Suprapubic skin (tissue), 4 donors: ENCODE data around the gene COL4A6.

ENCODE experiments used
- EP300 ChIP-seq: sonication (generic); formaldehyde crosslinking; IDR thresholded peaks from one replicate; pipeline ENCODE4 v1.6.1; 2017; ENCODE audit warnings: antibody characterized with exemption
- POLR2A ChIP-seq, 2 donors: fragments of 450-650 bp; IDR thresholded peaks; one replicate each; pipeline ENCODE4 v1.6.1; 2017; ENCODE audit warnings: antibody characterized with exemption in 2 of 2, mild to moderate bottlenecking in 2 of 2, moderate library complexity in 2 of 2
- POLR2AphosphoS5 ChIP-seq, 3 donors: sonication (generic); formaldehyde crosslinking; IDR thresholded peaks; one replicate each; pipeline ENCODE4 v1.6.1; 2017; ENCODE audit warnings: antibody characterized with exemption in 3 of 3
- TF ChIP-seq, protein P1 (sequence below), 2 donors: fragments of 200-600 bp in 1 of 2; fragments of 450-650 bp in 1 of 2; sonication (generic) in 1 of 2; IDR thresholded peaks; one replicate each; pipeline ENCODE4 v1.5.1; 2016 to 2019; ENCODE audit warnings: antibody characterized with exemption in 2 of 2, mild to moderate bottlenecking in 1 of 2, moderate library complexity in 1 of 2

DNA sequence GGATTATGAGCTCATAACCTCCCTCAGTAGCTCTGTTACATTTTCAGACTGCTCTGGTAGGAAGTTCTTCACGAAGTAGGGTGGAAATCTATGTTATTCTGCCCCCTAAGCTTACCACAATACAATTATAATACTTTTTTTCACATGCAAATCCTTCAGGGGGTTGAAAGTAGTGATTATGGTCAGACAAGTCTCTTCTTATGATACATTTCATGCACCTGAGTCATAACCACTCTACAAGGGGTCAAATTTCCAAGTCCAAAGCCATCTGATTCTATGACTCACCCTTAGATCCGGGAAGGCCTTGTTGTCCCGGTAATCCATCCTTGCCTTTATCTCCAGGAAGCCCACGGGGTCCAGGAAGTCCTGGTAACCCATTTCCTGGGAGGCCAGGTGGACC, 251.4 kb downstream of the COL4A6 start:
- TF ChIP-seq POLR2A (IDR thresholded peaks at IDR 0.05) = no peak
- TF ChIP-seq, protein P1, sequence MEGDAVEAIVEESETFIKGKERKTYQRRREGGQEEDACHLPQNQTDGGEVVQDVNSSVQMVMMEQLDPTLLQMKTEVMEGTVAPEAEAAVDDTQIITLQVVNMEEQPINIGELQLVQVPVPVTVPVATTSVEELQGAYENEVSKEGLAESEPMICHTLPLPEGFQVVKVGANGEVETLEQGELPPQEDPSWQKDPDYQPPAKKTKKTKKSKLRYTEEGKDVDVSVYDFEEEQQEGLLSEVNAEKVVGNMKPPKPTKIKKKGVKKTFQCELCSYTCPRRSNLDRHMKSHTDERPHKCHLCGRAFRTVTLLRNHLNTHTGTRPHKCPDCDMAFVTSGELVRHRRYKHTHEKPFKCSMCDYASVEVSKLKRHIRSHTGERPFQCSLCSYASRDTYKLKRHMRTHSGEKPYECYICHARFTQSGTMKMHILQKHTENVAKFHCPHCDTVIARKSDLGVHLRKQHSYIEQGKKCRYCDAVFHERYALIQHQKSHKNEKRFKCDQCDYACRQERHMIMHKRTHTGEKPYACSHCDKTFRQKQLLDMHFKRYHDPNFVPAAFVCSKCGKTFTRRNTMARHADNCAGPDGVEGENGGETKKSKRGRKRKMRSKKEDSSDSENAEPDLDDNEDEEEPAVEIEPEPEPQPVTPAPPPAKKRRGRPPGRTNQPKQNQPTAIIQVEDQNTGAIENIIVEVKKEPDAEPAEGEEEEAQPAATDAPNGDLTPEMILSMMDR (IDR thresholded peaks at IDR 0.05) = no peak
- no peak for TF ChIP-seq POLR2AphosphoS5 (IDR thresholded peaks at IDR 0.05)
- TF ChIP-seq EP300 = no peak
